DMS53 treated with DMSO at 0.1 percent for 48 hours (cell line): ENCODE results near the gene INSR.
"Not testable (repeated sequence)": the region's sequence is repeated elsewhere in the genome, so short reads cannot be mapped to it uniquely, and the experiment has no call there.

Experiments used
- DNase-seq: peaks from one replicate; lab custom pipeline; 2025; ENCODE audit not compliant: unreplicated experiment; lab: John Stamatoyannopoulos, UW

Gene INSR

GRCh38 chr19:7258041-7258839 lies 36.0 kb downstream of the INSR start:
- DNase-seq = no peak

- DNase-seq = no peak
These were observed 36.8 kb downstream of the INSR start for GRCh38 chr19:7257148-7258040.

- DNase-seq = no peak
These were observed 38.6 kb downstream of the INSR start for GRCh38 chr19:7255631-7256030.

GRCh38 chr19:7255119-7255518 lies 39.1 kb downstream of the INSR start:
- no peak for DNase-seq

GRCh38 chr19:7254590-7254989 lies 39.6 kb downstream of the INSR start:
- no peak for DNase-seq

- DNase-seq = no peak
These were observed 41.9 kb downstream of the INSR start for GRCh38 chr19:7252364-7252763.

- DNase-seq = no peak
These were observed 42.7 kb downstream of the INSR start for GRCh38 chr19:7251494-7251893.

GRCh38 chr19:7250951-7251350 lies 43.3 kb downstream of the INSR start:
- no peak for DNase-seq

- DNase-seq = no peak
These were observed 44.1 kb downstream of the INSR start for GRCh38 chr19:7250057-7250596.

GRCh38 chr19:7247155-7247554 lies 47.1 kb downstream of the INSR start:
- no peak for DNase-seq

GRCh38 chr19:7246601-7247000 lies 47.6 kb downstream of the INSR start:
- DNase-seq = no peak

- DNase-seq = no peak
These were observed 51.5 kb downstream of the INSR start for GRCh38 chr19:7242601-7243258.

- DNase-seq = no peak
These were observed 56.2 kb downstream of the INSR start for GRCh38 chr19:7238051-7238450.

- DNase-seq = no peak
These were observed 58.1 kb downstream of the INSR start for GRCh38 chr19:7236153-7236552.

- DNase-seq = no peak
These were observed 63.4 kb downstream of the INSR start for GRCh38 chr19:7230826-7231225.

- DNase-seq = no peak
These were observed 64.5 kb downstream of the INSR start for GRCh38 chr19:7229735-7230134.

- no peak for DNase-seq
These were observed 65.2 kb downstream of the INSR start for GRCh38 chr19:7228935-7229541.

GRCh38 chr19:7227735-7228134 lies 66.5 kb downstream of the INSR start:
- no peak for DNase-seq

GRCh38 chr19:7227149-7227548 lies 67.1 kb downstream of the INSR start:
- not testable (repeated sequence) for DNase-seq

GRCh38 chr19:7226739-7227138 lies 67.5 kb downstream of the INSR start:
- no peak for DNase-seq

GRCh38 chr19:7225741-7226140 lies 68.5 kb downstream of the INSR start:
- no peak for DNase-seq
